Nephron progenitor cell (in vitro differentiated cells): ENCODE results near the gene IPO9.

Experiments used
- DNase-seq: peaks from one replicate; pipeline ENCODE4 v3.0.0; 2021
- H3K27ac Mint-ChIP-seq: 2 replicates; pipeline ENCODE4 v1.8.0; 2021; ENCODE audit warnings: mild to moderate bottlenecking, moderate library complexity, mixed read lengths
- H3K27me3 Mint-ChIP-seq: 2 replicates; pipeline ENCODE4 v1.8.0; 2021; ENCODE audit warnings: mild to moderate bottlenecking, low read depth, mixed read lengths; ENCODE audit not compliant: poor library complexity
- H3K36me3 Mint-ChIP-seq: 2 replicates; pipeline ENCODE4 v1.8.0; 2021; ENCODE audit warnings: low read depth, mixed read lengths
- H3K4me1 Mint-ChIP-seq: 2 replicates; pipeline ENCODE4 v1.8.0; 2021; ENCODE audit warnings: mixed read lengths
- H3K4me3 Mint-ChIP-seq: 2 replicates; pipeline ENCODE4 v1.8.0; 2021; ENCODE audit warnings: mild to moderate bottlenecking, moderate library complexity, mixed read lengths
- H3K9me3 Mint-ChIP-seq: 2 replicates; pipeline ENCODE4 v1.8.0; 2021; ENCODE audit warnings: mild to moderate bottlenecking, moderate library complexity, mixed read lengths
- CTCF ChIP-seq: fragments of 200-600 bp; sonication (generic); IDR thresholded peaks from 2 replicates; pipeline ENCODE4 v1.5.0; 2021; ENCODE audit warnings: antibody characterized with exemption

The IPO9 gene

GRCh38 chr1:201874672-201875071 lies 45.7 kb downstream of the IPO9 start:
- H3K27ac Mint-ChIP-seq: no peak overlapping the region
- peaks cover 63% of the 10 kb centered on the region for H3K36me3 Mint-ChIP-seq
- no peak for DNase-seq
- H3K27me3 Mint-ChIP-seq: no peaks in the 10 kb centered on the region
- H3K4me1 Mint-ChIP-seq: peaks cover 14% of the 10 kb centered on the region
- H3K9me3 Mint-ChIP-seq: no peaks in the 10 kb centered on the region
- H3K4me3 Mint-ChIP-seq: no peak overlapping the region
- no peak for TF ChIP-seq CTCF

DNA sequence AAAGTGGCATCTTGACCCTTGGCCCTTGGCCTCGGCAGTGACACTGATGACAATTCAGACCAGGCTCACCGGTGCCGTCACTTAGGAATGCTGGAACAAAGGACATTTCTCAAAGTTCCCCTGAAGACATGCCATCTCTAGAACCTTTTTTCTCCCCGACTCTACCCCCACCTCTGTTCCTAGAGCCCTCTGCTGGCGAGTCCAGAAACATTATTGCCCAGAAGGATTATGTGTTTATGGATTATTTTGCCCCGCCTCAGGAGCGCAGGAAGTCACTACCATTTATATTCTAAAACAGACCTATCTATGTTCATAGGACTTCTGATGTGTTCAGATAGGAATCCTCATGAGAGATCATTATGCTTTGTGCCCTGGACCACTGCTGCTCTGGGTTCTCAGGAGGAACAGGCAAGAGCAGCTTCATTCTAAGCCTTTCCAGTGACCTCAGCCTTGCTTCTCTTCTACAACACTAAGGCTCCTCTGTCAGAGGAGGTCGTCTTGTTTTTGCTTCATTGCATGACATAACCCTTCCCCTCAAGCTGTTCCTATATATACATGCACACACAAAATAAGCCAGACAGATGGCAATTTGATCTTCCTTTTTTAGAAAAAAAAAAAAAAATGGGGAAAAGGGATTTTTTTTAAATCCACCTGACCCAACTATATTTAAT lies 47.3 kb downstream of the IPO9 start:
- Mint-ChIP-seq H3K36me3 (peaks cover 47% of the 10 kb centered on the region), H3K27ac (peak overlapping the region; percentile 76), H3K4me1 (peaks cover 14% of the 10 kb centered on the region), H3K4me3 (no peak overlapping the region), H3K9me3 (no peaks in the 10 kb centered on the region), H3K27me3 (no peaks in the 10 kb centered on the region)
- DNase-seq: no peak
- peak; percentile 16 for TF ChIP-seq CTCF

DNA sequence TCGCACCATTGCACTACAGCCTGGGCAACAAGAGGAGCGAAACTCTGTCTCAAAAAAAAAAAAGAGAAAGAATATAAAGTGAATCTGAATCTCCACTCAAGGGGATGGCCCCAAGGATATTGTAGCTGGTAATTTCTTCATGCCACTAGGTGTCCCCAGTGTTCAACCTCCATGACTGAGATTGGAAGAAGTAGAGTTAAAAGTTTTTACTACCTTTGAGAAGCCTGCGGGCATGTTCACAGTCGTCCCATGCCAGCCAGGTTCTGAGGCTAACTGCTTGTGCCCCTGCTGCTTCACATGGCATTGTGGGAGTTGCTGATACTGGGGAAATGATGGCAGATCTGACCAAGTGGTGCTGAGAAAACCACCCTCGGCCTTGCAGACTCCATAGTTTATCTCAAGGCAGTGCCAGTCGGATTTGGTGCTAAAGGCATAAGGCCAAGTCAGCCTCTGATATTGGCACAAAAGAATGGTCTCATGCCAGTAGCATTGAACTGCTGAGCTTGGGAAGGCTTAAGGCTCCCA lies 49.0 kb downstream of the IPO9 start:
- peak; percentile 63 for TF ChIP-seq CTCF
- H3K9me3 Mint-ChIP-seq: no peaks in the 10 kb centered on the region
- no peak overlapping the region for H3K4me3 Mint-ChIP-seq
- H3K27me3 Mint-ChIP-seq: no peaks in the 10 kb centered on the region
- peaks cover 31% of the 10 kb centered on the region for H3K36me3 Mint-ChIP-seq
- DNase-seq: no peak
- no peak overlapping the region for H3K27ac Mint-ChIP-seq
- peaks cover 23% of the 10 kb centered on the region for H3K4me1 Mint-ChIP-seq

DNA sequence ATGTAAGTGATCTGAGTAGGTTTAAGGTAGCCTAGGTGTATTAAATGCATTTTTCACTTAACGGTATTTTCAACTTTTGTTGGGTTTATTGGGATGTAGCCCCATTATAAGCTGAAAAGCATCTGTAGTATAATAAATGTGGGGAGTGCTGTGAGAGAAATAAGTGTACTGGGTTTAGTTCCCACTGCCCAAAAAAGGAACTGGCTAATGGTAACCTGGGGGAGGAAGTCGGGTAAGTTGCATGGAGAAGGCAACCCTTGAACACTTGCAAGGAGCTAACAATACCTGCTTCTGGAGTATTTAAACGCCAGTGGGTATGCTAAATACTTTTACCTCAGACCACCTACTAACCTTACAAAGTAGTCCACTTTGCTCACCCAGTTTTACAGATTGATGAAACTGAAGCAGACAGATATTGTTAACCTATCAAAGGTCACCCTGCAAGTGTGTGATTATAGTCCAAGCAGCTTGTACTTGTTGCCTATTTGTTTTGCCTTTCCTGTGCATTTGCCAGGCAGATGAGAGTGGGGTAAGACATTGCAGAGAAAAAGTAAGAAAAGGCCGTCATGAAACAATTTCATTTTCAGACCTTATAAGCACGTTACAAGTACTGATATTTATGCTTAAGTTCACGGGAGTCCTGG lies 52.1 kb downstream of the IPO9 start:
- no peak for DNase-seq
- H3K4me3 Mint-ChIP-seq: no peak overlapping the region
- H3K36me3 Mint-ChIP-seq: peaks cover 11% of the 10 kb centered on the region
- H3K9me3 Mint-ChIP-seq: no peaks in the 10 kb centered on the region
- H3K27ac Mint-ChIP-seq: no peak overlapping the region
- H3K27me3 Mint-ChIP-seq: peaks cover 3% of the 10 kb centered on the region
- no peak for TF ChIP-seq CTCF
- H3K4me1 Mint-ChIP-seq: peaks cover 48% of the 10 kb centered on the region

DNA sequence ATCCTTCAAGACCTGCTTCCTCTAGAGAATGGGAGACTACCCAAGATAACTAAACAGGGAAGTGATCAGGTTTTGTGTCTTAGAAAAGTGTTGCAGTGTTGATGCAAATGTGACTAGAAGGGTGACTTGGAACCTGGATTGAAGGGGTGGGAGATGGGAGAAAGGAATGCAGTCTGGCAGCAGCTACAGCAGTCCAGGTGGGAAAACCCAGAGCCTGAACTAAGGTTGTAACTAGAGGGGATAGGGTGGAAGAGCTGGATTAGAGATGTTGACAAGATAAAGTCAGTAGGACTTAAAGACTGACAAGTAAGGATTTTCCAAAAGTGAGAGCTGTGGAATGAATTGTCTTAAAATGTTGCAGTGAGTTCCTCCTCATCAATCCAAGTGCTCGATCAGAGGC lies 52.7 kb downstream of the IPO9 start:
- no peak for TF ChIP-seq CTCF
- Mint-ChIP-seq H3K9me3 (no peaks in the 10 kb centered on the region), H3K4me3 (no peak overlapping the region), H3K27ac (no peak overlapping the region), H3K36me3 (peaks cover 5% of the 10 kb centered on the region), H3K27me3 (peaks cover 3% of the 10 kb centered on the region), H3K4me1 (peaks cover 48% of the 10 kb centered on the region)
- no peak for DNase-seq
